PFSK-1 (cell line): ENCODE measurements around the gene ANTXR1.

Experiments
- FOXP2 ChIP-seq: optimal IDR thresholded peaks from 2 replicates; pipeline ENCODE3; 2011; ENCODE audit warnings: borderline replicate concordance, control low read depth, inconsistent platforms; ENCODE audit not compliant: insufficient read depth; ENCODE audit errors: extremely low read length, extremely low read depth
- POLR2AphosphoS5 ChIP-seq: IDR thresholded peaks from 2 replicates; pipeline ENCODE4 v1.6.1; 2012; ENCODE audit warnings: low read depth, mild to moderate bottlenecking, control low read depth, low read length, moderate library complexity
- SIN3A ChIP-seq: IDR thresholded peaks from 2 replicates; pipeline ENCODE4 v1.6.1; 2012; ENCODE audit warnings: mild to moderate bottlenecking, low read length, moderate library complexity, borderline replicate concordance; ENCODE audit not compliant: insufficient read depth
- TAF1 ChIP-seq: IDR thresholded peaks from 2 replicates; pipeline ENCODE4 v1.6.1; 2012; ENCODE audit warnings: low read length, control low read depth, borderline replicate concordance; ENCODE audit not compliant: insufficient read depth
- TF ChIP-seq, protein P1 (sequence below), 2 experiments: IDR thresholded peaks; 2 replicates each; pipeline versions ENCODE4 v1.6.1 to v1.8.0; 2011 to 2012; ENCODE audit warnings: low read depth in 2 of 2, low read length in 2 of 2, control low read depth in 1 of 2, inconsistent platforms in 1 of 2, mild to moderate bottlenecking in 1 of 2, moderate library complexity in 1 of 2; ENCODE audit not compliant: insufficient read depth in 1 of 2

ANTXR1 gene

DNA sequence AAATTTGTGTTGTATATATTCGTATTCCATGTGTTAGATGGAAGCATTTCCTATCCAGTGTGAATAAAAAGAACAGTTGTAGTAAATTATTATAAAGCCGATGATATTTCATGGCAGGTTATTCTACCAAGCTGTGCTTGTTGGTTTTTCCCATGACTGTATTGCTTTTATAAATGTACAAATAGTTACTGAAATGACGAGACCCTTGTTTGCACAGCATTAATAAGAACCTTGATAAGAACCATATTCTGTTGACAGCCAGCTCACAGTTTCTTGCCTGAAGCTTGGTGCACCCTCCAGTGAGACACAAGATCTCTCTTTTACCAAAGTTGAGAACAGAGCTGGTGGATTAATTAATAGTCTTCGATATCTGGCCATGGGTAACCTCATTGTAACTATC is 235.3 kb downstream of the ANTXR1 start:
- TF ChIP-seq, protein P1, sequence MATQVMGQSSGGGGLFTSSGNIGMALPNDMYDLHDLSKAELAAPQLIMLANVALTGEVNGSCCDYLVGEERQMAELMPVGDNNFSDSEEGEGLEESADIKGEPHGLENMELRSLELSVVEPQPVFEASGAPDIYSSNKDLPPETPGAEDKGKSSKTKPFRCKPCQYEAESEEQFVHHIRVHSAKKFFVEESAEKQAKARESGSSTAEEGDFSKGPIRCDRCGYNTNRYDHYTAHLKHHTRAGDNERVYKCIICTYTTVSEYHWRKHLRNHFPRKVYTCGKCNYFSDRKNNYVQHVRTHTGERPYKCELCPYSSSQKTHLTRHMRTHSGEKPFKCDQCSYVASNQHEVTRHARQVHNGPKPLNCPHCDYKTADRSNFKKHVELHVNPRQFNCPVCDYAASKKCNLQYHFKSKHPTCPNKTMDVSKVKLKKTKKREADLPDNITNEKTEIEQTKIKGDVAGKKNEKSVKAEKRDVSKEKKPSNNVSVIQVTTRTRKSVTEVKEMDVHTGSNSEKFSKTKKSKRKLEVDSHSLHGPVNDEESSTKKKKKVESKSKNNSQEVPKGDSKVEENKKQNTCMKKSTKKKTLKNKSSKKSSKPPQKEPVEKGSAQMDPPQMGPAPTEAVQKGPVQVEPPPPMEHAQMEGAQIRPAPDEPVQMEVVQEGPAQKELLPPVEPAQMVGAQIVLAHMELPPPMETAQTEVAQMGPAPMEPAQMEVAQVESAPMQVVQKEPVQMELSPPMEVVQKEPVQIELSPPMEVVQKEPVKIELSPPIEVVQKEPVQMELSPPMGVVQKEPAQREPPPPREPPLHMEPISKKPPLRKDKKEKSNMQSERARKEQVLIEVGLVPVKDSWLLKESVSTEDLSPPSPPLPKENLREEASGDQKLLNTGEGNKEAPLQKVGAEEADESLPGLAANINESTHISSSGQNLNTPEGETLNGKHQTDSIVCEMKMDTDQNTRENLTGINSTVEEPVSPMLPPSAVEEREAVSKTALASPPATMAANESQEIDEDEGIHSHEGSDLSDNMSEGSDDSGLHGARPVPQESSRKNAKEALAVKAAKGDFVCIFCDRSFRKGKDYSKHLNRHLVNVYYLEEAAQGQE (IDR thresholded peaks at IDR 0.05; ENCODE audit: insufficient read depth in 1 of 2, low read depth in 2 of 2, low read length in 2 of 2): no peak
- TF ChIP-seq TAF1: no peak
- TF ChIP-seq SIN3A: no peak
- no peak for TF ChIP-seq FOXP2
- no peak for TF ChIP-seq POLR2AphosphoS5

DNA sequence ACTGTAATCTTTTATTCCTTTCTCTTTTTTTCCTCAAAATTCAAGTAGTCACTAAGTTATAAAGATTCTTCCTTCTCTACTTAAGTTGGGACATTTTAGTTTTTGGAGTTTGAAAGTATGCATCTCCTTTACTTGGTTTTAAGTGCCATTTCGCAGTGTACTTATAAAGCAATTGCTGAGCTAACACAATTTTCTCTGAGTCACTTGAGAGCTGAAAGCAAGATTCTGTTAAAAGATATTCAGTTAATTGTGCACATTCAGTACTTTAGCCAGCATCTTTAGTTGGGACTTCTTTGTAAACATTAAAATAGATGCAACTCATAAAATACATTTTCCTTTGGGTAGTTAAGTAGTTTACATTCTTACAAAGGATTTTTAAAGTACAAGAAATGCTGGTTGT is 238.0 kb downstream of the ANTXR1 start:
- no peak for TF ChIP-seq SIN3A
- TF ChIP-seq FOXP2: no peak
- TF ChIP-seq, protein P1 (IDR thresholded peaks at IDR 0.05; ENCODE audit: insufficient read depth in 1 of 2, low read depth in 2 of 2, low read length in 2 of 2): no peak
- TF ChIP-seq POLR2AphosphoS5: no peak
- no peak for TF ChIP-seq TAF1

DNA sequence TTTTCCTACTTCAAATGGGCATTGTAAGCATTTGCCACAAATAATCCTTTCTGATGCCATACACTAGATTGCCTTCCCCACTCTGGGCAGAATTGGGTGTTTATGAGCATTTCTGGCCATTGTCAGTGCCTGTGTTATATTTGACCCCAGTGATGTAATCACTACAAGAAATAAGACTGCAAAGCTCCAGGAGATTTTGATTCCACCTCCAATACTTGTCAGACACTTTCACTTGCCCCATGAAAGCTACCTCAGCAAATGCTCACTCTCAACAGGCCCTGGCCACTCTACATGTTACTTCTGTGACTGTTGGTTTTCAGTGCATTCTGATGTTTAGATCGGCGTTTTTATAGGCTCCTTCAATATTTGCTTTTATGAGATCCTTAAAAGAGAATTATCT is 239.0 kb downstream of the ANTXR1 start:
- no peak for TF ChIP-seq POLR2AphosphoS5
- TF ChIP-seq, protein P1 (IDR thresholded peaks at IDR 0.05; ENCODE audit: insufficient read depth in 1 of 2, low read depth in 2 of 2, low read length in 2 of 2): no peak
- no peak for TF ChIP-seq FOXP2
- no peak for TF ChIP-seq SIN3A
- no peak for TF ChIP-seq TAF1

DNA sequence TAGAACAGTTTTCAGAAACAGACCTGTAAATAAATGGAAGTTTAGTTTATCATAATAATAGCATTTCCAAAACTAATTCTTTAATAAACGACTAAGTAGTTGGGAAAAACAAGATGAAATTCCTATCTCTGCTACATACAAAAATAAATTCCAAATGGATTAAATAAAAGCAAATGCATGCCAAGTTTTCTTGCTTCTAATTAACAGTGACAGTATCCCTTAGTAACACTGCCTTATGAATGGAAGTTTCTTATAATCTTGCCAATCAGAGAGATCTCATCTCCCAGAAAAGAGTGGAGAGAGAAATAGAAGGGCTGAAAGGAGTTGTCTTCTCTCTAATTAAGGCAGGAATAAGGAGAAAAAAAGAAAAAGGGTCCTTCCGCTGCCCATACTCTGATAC is 240.1 kb downstream of the ANTXR1 start:
- TF ChIP-seq POLR2AphosphoS5 (no peak), SIN3A (no peak), TAF1 (no peak), FOXP2 (no peak)
- TF ChIP-seq, protein P1 (IDR thresholded peaks at IDR 0.05; ENCODE audit: insufficient read depth in 1 of 2, low read depth in 2 of 2, low read length in 2 of 2): no peak

DNA sequence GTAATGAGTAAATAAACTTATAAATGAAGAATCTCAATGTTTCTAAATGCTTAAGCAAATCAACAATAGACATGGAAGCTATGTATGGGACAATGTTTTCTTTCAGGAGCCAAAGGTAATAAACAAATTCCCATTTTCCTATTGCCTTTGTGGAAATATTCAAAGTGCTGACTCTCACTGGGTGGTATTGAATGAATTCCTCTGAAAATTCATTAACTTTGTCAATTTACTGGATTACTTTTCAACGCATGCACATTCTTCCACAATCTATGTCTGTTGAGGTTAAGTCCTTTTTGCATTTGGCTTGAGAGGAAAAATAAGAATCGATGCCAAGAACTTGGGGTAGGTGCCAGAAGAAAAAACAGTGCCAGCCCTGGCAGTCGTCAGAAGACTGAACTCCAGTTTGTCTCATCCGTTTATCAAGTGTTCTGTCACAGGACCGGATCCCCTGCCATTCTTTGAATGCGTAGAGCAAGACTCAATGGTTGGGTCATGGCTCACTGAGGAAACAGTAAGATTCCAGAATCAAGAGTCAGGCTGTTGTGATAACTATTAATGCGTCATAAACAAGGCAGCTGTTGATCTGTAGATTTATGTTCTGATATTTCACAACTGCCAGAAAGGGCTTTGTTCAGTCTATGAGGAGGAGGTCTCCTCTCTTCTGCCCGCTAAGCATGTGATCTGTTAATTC is 240.8 kb downstream of the ANTXR1 start:
- TF ChIP-seq SIN3A (0 out of 2 replicates have a peak, but pooled peaks have one; percentile 47), POLR2AphosphoS5 (peak; percentile 46; the same call in 1 of the 2 replicates), FOXP2 (peak; percentile 28), TAF1 (no peak)
- TF ChIP-seq, protein P1 (IDR thresholded peaks at IDR 0.05; ENCODE audit: insufficient read depth in 1 of 2, low read depth in 2 of 2, low read length in 2 of 2): no peak
